ENCODE data around the gene ANKRD28.

- no peak for TF ChIP-seq SNRNP70 (optimal IDR thresholded peaks at IDR 0.05; ENCODE audit: low read depth, low read length)
- no peak for TF ChIP-seq HDAC1 (IDR thresholded peaks at IDR 0.05)
- no peak for TF ChIP-seq BHLHE40 (IDR thresholded peaks at IDR 0.05; ENCODE audit: low read length)
- TF ChIP-seq CTCF (IDR thresholded peaks at IDR 0.05 in 2 of 3, conservative IDR thresholded peaks at IDR 0.05 in 1 of 3; ENCODE audit: insufficient read depth in 2 of 3, low read depth in 1 of 3, low read length in 3 of 3) = no peak
- no peak for TF ChIP-seq KDM1A (IDR thresholded peaks at IDR 0.05)
- no peak for TF ChIP-seq HLTF (IDR thresholded peaks at IDR 0.05)
- TF ChIP-seq ZSCAN29 (IDR thresholded peaks at IDR 0.05) = no peak
- no peak for TF ChIP-seq SP1 (CRISPR knock-in tag; IDR thresholded peaks at IDR 0.05)
- TF ChIP-seq ZNF668 (CRISPR knock-in tag; IDR thresholded peaks at IDR 0.05) = no peak
- TF ChIP-seq ARNT (IDR thresholded peaks at IDR 0.05) = no peak
- TF ChIP-seq RCOR1 (IDR thresholded peaks at IDR 0.05; ENCODE audit: borderline replicate concordance in 1 of 2, low read depth in 2 of 2, low read length in 2 of 2) = no peak
Observed at GRCh38 chr3:15623535-15624440, 174.0 kb downstream of the ANKRD28 start.

Data from K562 (cell line).